Esophagus muscularis mucosa (tissue), 3 donors: Measurements from ENCODE around the gene CDH15.

Source experiments
- EP300 ChIP-seq: sonication (generic); formaldehyde crosslinking; IDR thresholded peaks from one replicate; pipeline ENCODE4 v1.6.1; 2017; ENCODE audit warnings: antibody characterized with exemption
- TF ChIP-seq, protein P1 (sequence below), 3 experiments: fragments of 200-600 bp in 2 of 3; fragments of 450-650 bp in 1 of 3; sonication (generic) in 2 of 3; IDR thresholded peaks; one replicate each; pipeline ENCODE4 v1.5.1; 2017 to 2019; ENCODE audit warnings: antibody characterized with exemption in 3 of 3, mild to moderate bottlenecking in 2 of 3, moderate library complexity in 1 of 3

DNA sequence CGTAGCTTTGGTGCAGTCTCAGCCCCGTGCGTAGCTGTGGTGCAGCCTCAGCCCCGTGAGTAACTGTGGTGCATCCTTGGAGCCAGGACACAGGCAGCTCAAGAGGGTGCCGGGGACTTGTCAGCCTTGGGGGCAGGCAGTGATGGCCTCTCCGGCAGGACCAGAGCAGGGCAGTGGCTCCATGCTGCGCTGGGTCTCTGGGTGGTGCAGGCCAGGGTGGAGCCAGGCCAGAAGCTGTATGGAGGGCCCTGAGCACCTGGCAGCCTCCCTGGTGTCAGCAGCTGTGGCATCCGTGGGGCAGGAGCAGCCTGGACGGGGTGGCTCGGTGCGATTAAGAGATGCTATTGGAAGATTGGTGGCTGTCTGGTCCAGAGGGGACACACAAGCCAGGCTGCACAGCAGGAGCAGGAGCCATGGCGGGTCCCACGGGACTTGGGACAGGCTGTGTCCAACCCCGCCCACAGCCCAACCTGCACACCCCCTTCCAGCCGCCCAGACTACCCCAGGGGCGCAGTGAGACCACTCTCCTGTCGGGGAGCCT, 28.3 kb upstream of the CDH15 start:
- TF ChIP-seq EP300: no peak
- TF ChIP-seq, protein P1, sequence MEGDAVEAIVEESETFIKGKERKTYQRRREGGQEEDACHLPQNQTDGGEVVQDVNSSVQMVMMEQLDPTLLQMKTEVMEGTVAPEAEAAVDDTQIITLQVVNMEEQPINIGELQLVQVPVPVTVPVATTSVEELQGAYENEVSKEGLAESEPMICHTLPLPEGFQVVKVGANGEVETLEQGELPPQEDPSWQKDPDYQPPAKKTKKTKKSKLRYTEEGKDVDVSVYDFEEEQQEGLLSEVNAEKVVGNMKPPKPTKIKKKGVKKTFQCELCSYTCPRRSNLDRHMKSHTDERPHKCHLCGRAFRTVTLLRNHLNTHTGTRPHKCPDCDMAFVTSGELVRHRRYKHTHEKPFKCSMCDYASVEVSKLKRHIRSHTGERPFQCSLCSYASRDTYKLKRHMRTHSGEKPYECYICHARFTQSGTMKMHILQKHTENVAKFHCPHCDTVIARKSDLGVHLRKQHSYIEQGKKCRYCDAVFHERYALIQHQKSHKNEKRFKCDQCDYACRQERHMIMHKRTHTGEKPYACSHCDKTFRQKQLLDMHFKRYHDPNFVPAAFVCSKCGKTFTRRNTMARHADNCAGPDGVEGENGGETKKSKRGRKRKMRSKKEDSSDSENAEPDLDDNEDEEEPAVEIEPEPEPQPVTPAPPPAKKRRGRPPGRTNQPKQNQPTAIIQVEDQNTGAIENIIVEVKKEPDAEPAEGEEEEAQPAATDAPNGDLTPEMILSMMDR (IDR thresholded peaks at IDR 0.05): no peak
